Mesenteric fat pad (tissue), 1 donor: ENCODE measurements around the gene EID2. TPM values are rescaled to one million over a fixed set of nuclear protein-coding genes. Genes with fewer than 3 reads are reported as not detected.

Experiments
- DNase-seq: peaks from one replicate; pipeline ENCODE4 v3.0.0-alpha.2; 2020; ENCODE audit warnings: low spot score
- total RNA-seq: library from RNA; stranded (reverse); fragmentation: NEBNext Ultra II Directional; extraction: Animal tissue kit (Norgen Biotek cat#: 25700); gene quantifications from one replicate; pipeline ENCODE4 v1.2.1, GENCODE V29; 2021
- donor health status: DM: yes; HTN: yes; CAD: no.

The EID2 gene
- total RNA-seq, 1 donor from 2014 or later = 12.7 TPM

DNA sequence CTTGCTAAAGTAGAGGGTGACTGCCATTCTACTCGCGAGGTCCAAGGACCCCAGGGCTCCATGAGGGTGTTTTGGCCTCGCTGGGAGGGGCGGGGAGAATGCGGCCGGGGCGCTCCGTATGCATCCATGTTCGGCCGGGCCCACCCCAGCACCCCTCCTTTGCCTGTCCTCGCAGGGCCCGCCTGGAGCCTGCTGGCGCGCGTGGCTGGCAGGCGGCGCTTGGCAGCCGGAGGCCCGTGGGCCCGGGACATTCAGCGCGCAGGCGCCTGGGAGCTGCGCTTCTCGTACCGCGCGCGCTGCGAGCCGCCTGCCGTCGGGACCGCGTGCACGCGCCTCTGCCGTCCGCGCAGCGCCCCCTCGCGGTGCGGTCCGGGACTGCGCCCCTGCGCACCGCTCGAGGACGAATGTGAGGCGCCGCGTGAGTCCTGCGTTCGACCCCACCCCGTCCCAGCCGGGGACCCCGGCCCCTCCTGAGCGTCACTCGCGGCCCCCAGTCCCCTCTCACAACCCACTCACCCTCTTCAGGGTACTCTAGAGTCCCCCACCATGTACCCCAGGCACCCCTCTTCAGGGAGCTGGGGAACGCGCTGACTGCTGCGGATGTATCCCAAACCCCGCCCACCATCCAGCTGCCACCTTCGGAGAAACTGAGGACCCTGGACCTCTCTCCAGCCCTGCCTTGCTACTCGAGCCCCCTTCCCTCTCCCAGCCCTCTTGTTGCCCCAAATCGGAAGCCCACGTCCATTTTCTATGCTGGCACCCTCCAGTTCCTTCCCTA lies 37.1 kb downstream of the EID2 start:
- DNase-seq = no peak

DNA sequence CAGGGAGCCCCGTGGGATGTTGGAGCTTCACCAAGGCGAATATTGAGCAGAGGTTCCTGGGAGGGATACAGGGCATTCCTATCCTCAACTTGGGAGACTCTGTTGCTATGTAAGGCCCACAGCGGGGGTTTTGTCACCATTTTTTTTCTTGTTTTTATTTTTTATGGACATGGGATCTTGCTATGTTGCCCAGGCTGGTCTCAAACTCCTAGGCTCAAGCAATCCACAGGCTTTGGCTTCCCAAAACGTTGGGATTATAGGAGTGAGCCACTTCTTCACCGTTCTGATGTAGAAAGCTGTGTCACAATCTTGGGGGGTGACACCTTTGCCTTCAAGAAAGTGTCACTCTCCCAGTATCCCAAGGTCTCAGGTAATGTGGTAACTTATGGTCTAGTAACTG lies 38.6 kb downstream of the EID2 start:
- DNase-seq = no peak

DNA sequence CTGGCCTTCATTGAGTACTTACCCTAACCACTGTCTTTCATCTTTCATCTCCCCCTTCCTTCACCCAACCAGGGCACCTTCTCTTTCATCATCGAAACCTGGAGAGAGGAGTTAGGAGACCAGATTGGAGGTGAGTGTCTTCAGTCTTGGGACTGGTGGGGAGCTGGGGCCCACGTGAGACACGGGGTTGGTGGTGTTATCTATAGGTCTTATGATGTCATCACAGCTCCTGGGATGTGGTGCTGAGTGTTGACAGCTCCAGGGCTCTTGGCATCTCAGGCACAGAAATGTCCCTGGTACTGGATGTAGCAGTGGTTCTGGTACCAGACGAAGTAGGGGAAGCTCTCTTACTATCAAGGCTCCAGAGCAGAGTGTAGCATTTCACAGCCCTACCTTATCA lies 39.4 kb downstream of the EID2 start:
- DNase-seq = no peak

DNA sequence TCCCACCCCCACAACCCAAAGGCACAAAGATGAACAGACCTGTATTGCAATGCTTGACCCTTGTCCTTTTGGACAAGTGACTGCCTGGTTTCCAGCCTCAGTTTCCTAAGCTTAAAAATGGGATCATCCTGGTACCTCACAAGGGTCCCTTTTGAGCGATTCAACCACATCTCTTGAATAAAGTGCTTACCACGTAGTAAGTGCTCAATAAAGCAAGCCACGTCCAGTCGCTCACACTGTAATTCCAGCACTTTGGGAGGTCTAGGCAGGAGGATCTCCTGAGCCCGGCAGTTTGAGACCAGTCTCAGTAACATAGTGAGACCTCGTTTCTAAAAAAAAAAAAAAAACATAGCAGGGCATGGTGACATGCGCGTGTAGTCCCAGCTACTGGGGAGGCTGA lies 40.0 kb downstream of the EID2 start:
- DNase-seq = no peak

DNA sequence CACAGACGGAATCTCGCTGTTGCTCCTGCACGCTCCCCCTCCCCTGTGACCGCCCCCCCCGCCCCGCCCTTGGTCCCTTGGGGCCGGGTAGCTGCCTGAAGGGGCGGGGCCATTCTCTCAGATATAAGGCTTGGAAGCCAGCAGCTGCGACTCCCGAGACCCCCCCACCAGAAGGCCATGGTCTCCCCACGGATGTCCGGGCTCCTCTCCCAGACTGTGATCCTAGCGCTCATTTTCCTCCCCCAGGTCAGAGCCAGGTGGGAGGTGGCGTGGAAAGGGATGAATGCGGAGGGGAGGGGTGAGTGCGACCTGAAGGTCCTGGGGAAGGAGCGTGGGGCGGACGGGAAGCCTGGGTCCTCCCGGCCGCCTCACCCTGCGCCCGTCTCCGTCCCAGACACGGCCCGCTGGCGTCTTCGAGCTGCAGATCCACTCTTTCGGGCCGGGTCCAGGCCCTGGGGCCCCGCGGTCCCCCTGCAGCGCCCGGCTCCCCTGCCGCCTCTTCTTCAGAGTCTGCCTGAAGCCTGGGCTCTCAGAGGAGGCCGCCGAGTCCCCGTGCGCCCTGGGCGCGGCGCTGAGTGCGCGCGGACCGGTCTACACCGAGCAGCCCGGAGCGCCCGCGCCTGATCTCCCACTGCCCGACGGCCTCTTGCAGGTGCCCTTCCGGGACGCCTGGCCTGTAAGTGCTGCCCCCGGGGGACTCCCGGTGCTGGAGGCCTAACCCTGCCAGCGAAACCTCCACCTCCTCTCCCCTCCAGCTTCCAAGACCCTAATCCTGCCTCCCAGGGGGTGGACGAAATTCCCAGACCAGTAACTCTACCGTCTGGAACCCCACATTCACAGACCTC lies 40.9 kb downstream of the EID2 start, which contains the start of gene DLL3:
Gene DLL3 (plus strand): TSS at position 150 of the 845 bp plus-strand sequence. CDS start 28 bp downstream, at position 178.
- DNase-seq = no peak

DNA sequence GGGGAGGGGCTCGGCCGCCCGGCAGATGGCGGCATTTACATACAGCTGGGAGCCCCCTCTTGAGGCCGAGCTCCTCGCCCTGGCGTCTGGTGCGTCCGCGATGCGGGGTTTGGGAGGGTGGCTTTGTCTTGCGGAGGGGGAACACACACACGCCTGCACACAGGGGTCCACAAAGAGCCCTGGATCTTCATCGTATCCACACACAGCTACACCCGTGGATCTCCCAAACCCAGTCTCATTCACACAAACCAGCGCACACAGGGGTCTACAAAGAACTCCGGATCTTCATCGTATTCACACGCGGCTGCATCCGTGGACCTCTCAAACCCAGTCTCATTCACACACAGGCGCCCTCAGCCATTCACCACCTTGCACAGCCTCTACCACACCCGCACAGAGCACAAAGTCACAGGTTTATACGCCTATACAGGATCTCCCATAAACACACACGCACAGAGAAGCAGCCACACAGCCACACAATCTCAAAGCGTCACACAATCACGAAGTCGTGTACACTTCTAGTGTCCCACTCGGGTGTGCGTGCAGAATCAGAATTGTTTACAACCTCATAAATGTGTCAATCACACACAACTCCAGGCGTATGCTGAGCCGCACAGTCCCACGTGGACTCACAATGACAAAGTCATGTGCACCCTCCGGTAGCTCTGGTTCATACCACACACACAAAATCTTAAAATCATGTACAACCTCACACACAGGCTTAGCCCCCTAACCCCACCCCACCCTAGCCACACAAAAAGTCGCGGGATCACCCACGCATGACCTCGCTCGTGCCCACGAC lies 41.8 kb downstream of the EID2 start:
- no peak for DNase-seq

DNA sequence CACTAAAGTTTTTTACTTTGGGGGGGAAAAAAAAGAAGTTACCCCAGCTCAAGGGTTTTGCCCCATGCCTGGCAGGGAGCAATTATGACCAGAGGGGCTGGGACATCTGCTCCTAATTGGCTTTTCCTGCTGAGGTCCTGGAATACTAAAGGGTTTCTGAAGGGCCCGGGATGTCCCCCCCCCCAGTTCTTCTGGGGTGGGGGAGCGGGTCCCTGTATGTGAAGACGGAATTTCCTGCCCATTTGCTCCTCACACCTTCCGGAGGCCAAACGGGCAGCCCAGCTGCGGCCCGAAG lies 42.3 kb downstream of the EID2 start:
- no peak for DNase-seq

DNA sequence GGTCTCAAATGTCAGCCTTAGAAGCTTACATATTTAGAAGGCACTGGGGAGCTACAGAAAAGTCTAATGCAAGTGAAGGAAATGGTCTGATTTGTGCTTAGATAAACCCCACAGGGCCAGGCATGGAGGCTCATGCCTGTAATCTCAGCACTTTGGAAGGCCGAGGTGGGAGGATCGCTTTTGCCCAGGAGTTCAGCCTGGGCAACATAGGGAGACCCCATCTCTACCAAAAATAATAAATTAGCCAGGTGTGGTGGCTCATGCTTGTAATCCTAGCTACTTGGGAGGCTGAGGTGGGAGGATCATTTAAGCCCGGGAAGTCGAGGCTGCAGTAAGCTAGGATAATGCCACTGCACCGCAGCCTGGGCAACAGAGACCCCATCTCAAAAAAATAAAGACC lies 43.9 kb downstream of the EID2 start:
- DNase-seq = no peak

DNA sequence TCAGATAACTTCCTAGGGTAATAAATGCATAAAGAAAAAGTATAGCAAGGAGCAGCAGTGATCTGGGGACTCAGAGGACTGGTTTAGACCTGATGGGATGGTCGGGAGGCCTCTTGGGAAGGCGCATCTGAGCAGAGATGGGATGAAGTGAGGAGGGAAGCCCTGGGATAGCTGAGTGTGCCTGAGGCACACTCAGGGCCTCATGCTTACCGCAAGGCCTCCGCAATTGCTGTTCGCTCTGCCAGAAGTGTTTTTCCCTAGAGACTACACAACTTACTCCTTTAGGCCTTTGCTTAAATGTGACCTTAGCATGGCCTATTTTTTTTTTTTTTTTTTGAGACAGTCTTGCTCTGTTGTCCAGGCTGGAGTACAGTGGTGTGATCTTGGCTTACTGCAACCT lies 45.3 kb downstream of the EID2 start:
- DNase-seq = no peak

DNA sequence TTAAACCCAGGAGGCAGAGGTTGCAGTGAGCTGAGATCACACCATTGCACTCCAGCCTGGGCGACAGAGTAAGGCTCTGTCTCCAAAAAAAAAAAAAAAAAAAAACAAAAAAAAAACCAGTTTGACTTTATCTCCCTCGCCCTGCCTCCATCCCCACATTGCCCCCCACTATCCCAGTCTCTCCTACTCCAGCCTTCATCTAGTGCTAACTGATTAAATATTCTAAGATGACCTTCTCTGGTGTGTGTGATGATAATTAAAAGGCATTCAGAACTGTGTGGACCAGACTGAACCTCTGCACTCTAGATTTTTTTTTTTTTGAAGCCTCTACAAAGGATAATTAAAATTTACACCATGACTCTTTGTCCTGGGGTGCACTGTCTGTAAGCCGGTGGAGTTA lies 47.2 kb downstream of the EID2 start:
- no peak for DNase-seq

DNA sequence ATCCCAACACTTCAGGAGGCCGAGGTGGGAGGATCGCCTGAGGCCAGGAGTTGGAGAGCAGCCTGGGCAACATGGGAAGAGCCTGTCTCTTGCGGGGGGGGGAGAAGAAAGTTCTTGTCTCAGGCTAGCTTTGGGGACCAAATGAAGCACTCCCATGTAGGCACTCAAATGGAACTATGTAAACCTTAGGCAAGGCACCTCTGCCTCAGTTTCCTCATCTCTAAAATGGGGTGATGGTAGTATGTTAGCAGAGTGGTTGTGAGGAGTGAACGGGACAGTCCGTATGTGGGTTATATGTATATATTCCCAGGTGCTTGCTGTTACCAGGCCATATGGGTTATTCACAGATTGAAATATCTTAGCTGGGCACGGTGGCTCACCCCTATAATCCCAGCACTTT lies 47.7 kb downstream of the EID2 start:
- no peak for DNase-seq

DNA sequence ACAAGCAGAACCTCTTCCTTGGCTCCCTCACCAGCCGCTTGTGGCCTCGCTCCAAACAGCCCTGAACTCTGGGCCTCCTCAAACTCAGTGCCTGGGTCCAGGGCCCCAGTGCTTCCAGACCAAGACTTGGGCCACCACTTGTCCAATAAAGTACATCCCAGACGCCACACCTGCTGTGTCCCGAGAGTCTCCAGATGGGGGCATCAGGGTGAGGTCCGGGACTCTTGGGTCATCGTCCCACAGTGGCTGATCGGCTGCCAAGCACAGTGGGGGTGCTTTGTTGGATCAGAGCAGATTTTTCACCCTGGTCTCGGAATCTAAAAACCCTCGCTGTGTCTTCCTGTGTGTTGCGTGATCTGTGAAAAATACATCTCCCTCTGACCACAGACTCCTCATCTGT lies 50.2 kb downstream of the EID2 start:
- no peak for DNase-seq

Other genes starting within 250 kb of the EID2 start
- gene IFNL1, start 243.8 kb downstream of the EID2 start, total RNA-seq = not detected
- 1.1 TPM for gene LRFN1, start 219.3 kb downstream of the EID2 start, total RNA-seq
- 119 TPM for gene GMFG, start 204.1 kb downstream of the EID2 start, total RNA-seq
- 82.3 TPM for gene SAMD4B, start 197.7 kb downstream of the EID2 start, total RNA-seq
- gene PAF1, start 149.1 kb downstream of the EID2 start, total RNA-seq = 29.7 TPM
- 34.1 TPM for gene MED29, start 148.8 kb downstream of the EID2 start, total RNA-seq
- gene ZFP36, start 133.3 kb downstream of the EID2 start, total RNA-seq = 1,383 TPM
- gene PLEKHG2, start 127.5 kb downstream of the EID2 start, total RNA-seq = 56.4 TPM
- gene RPS16, start 104.2 kb downstream of the EID2 start, total RNA-seq = 1,454 TPM
- 84.5 TPM for gene SUPT5H, start 94.6 kb downstream of the EID2 start, total RNA-seq
- 58.4 TPM for gene TIMM50, start 59.3 kb downstream of the EID2 start, total RNA-seq
- gene DLL3, start 41.2 kb downstream of the EID2 start, total RNA-seq = not detected
- gene SELENOV, start 25.0 kb downstream of the EID2 start, total RNA-seq = not detected
- 2.1 TPM for gene EID2B, start 7.3 kb downstream of the EID2 start, total RNA-seq
- not detected for gene LGALS13, start 62.4 kb upstream of the EID2 start, total RNA-seq
- gene LGALS16, start 115.8 kb upstream of the EID2 start, total RNA-seq = not detected
- not detected for gene LGALS14, start 164.3 kb upstream of the EID2 start, total RNA-seq
- gene CLC, start 197.9 kb upstream of the EID2 start, total RNA-seq = not detected
- gene LEUTX, start 238.7 kb upstream of the EID2 start, total RNA-seq = not detected